ENCODE data around the gene TGFBR1. TPM values are rescaled to one million over a fixed set of nuclear protein-coding genes. Genes with fewer than 3 reads are reported as not detected.
"Not testable (repeated sequence)": the region's sequence is repeated elsewhere in the genome, so short reads cannot be mapped to it uniquely, and the experiment has no call there.

Gene TGFBR1
- total RNA-seq, 1 donor from 2014 or later = 87.8 TPM

- no peak for TF ChIP-seq CTCF (IDR thresholded peaks at IDR 0.05; ENCODE audit: insufficient read depth, low read length, poor library complexity, severe bottlenecking)
- DNase-seq (ENCODE audit: low read depth) = no peak
- Histone ChIP-seq H3K27me3 (ENCODE audit: control insufficient read depth, insufficient read depth, low read length) (peaks cover 2% of the 10 kb centered on the region), H3K36me3 (ENCODE audit: control insufficient read depth, insufficient read depth, low read length) (no peaks in the 10 kb centered on the region), H3K4me3 (ENCODE audit: low read depth, low read length) (no peak overlapping the region)
Observed at GRCh38 chr9:99189887-99190596, 85.1 kb downstream of the TGFBR1 start.

GRCh38 chr9:99190597-99191283, 85.8 kb downstream of the TGFBR1 start:
- TF ChIP-seq CTCF (IDR thresholded peaks at IDR 0.05; ENCODE audit: insufficient read depth, low read length, poor library complexity, severe bottlenecking) = no peak
- DNase-seq (ENCODE audit: low read depth) = no peak

GRCh38 chr9:99192786-99193465, 88.0 kb downstream of the TGFBR1 start:
- Histone ChIP-seq H3K27me3 (ENCODE audit: control insufficient read depth, insufficient read depth, low read length) (peaks cover 4% of the 10 kb centered on the region), H3K36me3 (ENCODE audit: control insufficient read depth, insufficient read depth, low read length) (no peaks in the 10 kb centered on the region), H3K4me3 (ENCODE audit: low read depth, low read length) (no peak overlapping the region)
- peak; percentile 18 for TF ChIP-seq CTCF (IDR thresholded peaks at IDR 0.05; ENCODE audit: insufficient read depth, low read length, poor library complexity, severe bottlenecking)
- no peak for DNase-seq (ENCODE audit: low read depth)

More at GRCh38 chr9:99190597-99191283, 85.8 kb downstream of the TGFBR1 start:
- no peaks in the 10 kb centered on the region for H3K36me3 ChIP-seq (ENCODE audit: control insufficient read depth, insufficient read depth, low read length)
- H3K27me3 ChIP-seq (ENCODE audit: control insufficient read depth, insufficient read depth, low read length) = peaks cover 2% of the 10 kb centered on the region
- H3K4me3 ChIP-seq (ENCODE audit: low read depth, low read length) = no peak overlapping the region

GRCh38 chr9:99193466-99193821, 88.5 kb downstream of the TGFBR1 start:
- Histone ChIP-seq H3K27me3 (ENCODE audit: control insufficient read depth, insufficient read depth, low read length) (peaks cover 6% of the 10 kb centered on the region), H3K4me3 (ENCODE audit: low read depth, low read length) (no peak overlapping the region), H3K36me3 (ENCODE audit: control insufficient read depth, insufficient read depth, low read length) (no peaks in the 10 kb centered on the region)
- no peak for DNase-seq (ENCODE audit: low read depth)
- TF ChIP-seq CTCF (IDR thresholded peaks at IDR 0.05; ENCODE audit: insufficient read depth, low read length, poor library complexity, severe bottlenecking) = no peak

- H3K27me3 ChIP-seq (ENCODE audit: control insufficient read depth, insufficient read depth, low read length); H3K36me3 ChIP-seq (ENCODE audit: control insufficient read depth, insufficient read depth, low read length); H3K4me3 ChIP-seq (ENCODE audit: low read depth, low read length); DNase-seq (ENCODE audit: low read depth): not testable (repeated sequence)
Observed at GRCh38 chr9:99196484-99196883, 91.6 kb downstream of the TGFBR1 start.

GRCh38 chr9:99197124-99197630, 92.3 kb downstream of the TGFBR1 start:
- Histone ChIP-seq H3K27me3 (ENCODE audit: control insufficient read depth, insufficient read depth, low read length) (peaks cover 6% of the 10 kb centered on the region), H3K4me3 (ENCODE audit: low read depth, low read length) (no peak overlapping the region), H3K36me3 (ENCODE audit: control insufficient read depth, insufficient read depth, low read length) (no peaks in the 10 kb centered on the region)
- no peak for DNase-seq (ENCODE audit: low read depth)
- no peak for TF ChIP-seq CTCF (IDR thresholded peaks at IDR 0.05; ENCODE audit: insufficient read depth, low read length, poor library complexity, severe bottlenecking)
